Ishikawa (cell line): ENCODE data around the gene SEMA3D.

Experiments
- CEBPB ChIP-seq: IDR thresholded peaks from 2 replicates; pipeline ENCODE4 v1.6.1; 2012
- CREB1 ChIP-seq: IDR thresholded peaks from 2 replicates; pipeline ENCODE4 v1.6.1; 2012; ENCODE audit warnings: low read depth
- EGR1 ChIP-seq: IDR thresholded peaks from 2 replicates; pipeline ENCODE4 v1.6.1; 2012
- EP300 ChIP-seq: IDR thresholded peaks from 2 replicates; pipeline ENCODE4 v1.6.1; 2012; ENCODE audit warnings: borderline replicate concordance
- FOXM1 ChIP-seq: IDR thresholded peaks from 2 replicates; pipeline ENCODE4 v1.6.1; 2012; ENCODE audit warnings: low read depth, borderline replicate concordance
- NFIC ChIP-seq: IDR thresholded peaks from 2 replicates; pipeline ENCODE4 v1.6.1; 2012
- RAD21 ChIP-seq: IDR thresholded peaks from 2 replicates; pipeline ENCODE4 v1.6.1; 2012; ENCODE audit warnings: low read depth
- TAF1 ChIP-seq: IDR thresholded peaks from 2 replicates; pipeline ENCODE4 v1.6.1; 2012; ENCODE audit warnings: low read depth, mild to moderate bottlenecking
- TCF12 ChIP-seq: IDR thresholded peaks from 2 replicates; pipeline ENCODE4 v1.6.1; 2012; ENCODE audit warnings: low read depth
- TEAD4 ChIP-seq: IDR thresholded peaks from 2 replicates; pipeline ENCODE4 v1.6.1; 2012
- YY1 ChIP-seq: IDR thresholded peaks from 2 replicates; pipeline ENCODE4 v1.6.1; 2012; ENCODE audit warnings: low read depth
- ZBTB7A ChIP-seq: IDR thresholded peaks from 2 replicates; pipeline ENCODE4 v1.6.1; 2012; ENCODE audit warnings: low read depth
- TF ChIP-seq, protein P1 (sequence below): IDR thresholded peaks from 2 replicates; pipeline ENCODE4 v1.6.1; 2012
- TF ChIP-seq, protein P2 (sequence below): IDR thresholded peaks from 2 replicates; pipeline ENCODE4 v1.6.1; 2012; ENCODE audit warnings: low read depth, mild to moderate bottlenecking
- TF ChIP-seq, protein P3 (sequence below): IDR thresholded peaks from 2 replicates; pipeline ENCODE4 v1.6.1; 2012

SEMA3D gene

DNA sequence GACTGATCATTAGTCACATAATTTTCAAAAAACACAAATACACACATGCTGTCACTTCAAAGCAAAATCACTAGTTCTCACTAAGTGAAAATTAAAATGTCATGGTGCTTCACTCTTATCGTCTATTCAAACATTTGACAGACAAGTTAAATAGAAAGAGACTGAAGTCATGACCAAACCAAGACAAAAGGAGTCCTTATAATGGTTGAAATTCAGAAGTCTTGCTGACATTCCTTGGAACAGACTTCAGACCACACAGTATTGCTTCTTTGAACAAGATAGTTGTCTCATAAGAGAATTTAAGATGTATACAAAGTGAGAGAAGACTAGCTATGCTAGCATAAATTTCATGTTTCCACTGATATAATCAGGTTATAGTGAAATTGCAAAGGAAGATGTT is 119.5 kb downstream of the SEMA3D start:
- TF ChIP-seq CEBPB: no peak

DNA sequence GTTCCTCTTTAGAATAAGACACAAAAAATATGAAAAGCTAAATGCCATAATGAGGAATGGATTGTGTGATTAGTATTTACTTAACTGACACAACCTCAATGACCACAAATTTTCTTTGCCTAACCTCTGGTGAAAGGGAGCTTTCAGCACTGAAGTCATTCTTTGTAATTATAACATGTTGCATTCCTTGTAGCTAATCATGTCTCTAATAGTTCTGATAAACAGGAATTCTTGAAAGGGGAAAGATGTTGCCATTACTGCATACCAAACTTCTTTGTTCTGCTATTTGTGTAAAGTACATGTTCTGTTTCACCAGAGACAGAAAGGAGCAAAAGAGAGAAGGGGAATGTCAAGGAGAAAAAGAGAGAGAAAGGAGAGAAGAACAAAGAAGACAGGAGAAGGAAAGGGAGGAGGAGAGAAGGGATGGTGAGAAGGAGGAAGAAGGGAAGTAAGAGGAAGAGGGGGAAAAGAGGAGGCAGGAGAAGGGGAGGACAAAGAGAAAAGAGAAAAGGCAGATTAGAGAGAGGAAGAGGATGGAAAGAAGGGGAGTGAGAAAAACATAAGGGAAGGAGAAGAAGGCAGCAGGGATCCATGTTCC is 120.9 kb downstream of the SEMA3D start:
- no peak for TF ChIP-seq EGR1
- TF ChIP-seq, protein P1, sequence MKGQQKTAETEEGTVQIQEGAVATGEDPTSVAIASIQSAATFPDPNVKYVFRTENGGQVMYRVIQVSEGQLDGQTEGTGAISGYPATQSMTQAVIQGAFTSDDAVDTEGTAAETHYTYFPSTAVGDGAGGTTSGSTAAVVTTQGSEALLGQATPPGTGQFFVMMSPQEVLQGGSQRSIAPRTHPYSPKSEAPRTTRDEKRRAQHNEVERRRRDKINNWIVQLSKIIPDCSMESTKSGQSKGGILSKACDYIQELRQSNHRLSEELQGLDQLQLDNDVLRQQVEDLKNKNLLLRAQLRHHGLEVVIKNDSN: no peak
- no peak for TF ChIP-seq EP300
- TF ChIP-seq, protein P2, sequence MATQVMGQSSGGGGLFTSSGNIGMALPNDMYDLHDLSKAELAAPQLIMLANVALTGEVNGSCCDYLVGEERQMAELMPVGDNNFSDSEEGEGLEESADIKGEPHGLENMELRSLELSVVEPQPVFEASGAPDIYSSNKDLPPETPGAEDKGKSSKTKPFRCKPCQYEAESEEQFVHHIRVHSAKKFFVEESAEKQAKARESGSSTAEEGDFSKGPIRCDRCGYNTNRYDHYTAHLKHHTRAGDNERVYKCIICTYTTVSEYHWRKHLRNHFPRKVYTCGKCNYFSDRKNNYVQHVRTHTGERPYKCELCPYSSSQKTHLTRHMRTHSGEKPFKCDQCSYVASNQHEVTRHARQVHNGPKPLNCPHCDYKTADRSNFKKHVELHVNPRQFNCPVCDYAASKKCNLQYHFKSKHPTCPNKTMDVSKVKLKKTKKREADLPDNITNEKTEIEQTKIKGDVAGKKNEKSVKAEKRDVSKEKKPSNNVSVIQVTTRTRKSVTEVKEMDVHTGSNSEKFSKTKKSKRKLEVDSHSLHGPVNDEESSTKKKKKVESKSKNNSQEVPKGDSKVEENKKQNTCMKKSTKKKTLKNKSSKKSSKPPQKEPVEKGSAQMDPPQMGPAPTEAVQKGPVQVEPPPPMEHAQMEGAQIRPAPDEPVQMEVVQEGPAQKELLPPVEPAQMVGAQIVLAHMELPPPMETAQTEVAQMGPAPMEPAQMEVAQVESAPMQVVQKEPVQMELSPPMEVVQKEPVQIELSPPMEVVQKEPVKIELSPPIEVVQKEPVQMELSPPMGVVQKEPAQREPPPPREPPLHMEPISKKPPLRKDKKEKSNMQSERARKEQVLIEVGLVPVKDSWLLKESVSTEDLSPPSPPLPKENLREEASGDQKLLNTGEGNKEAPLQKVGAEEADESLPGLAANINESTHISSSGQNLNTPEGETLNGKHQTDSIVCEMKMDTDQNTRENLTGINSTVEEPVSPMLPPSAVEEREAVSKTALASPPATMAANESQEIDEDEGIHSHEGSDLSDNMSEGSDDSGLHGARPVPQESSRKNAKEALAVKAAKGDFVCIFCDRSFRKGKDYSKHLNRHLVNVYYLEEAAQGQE: no peak
- no peak for TF ChIP-seq FOXM1
- TF ChIP-seq TEAD4: no peak
- TF ChIP-seq RAD21: no peak
- TF ChIP-seq TCF12: no peak
- TF ChIP-seq NFIC: no peak
- TF ChIP-seq, protein P3, sequence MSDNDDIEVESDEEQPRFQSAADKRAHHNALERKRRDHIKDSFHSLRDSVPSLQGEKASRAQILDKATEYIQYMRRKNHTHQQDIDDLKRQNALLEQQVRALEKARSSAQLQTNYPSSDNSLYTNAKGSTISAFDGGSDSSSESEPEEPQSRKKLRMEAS: no peak
- no peak for TF ChIP-seq CREB1
- TF ChIP-seq TAF1: no peak
- no peak for TF ChIP-seq ZBTB7A
- no peak for TF ChIP-seq CEBPB
- TF ChIP-seq YY1: no peak

DNA sequence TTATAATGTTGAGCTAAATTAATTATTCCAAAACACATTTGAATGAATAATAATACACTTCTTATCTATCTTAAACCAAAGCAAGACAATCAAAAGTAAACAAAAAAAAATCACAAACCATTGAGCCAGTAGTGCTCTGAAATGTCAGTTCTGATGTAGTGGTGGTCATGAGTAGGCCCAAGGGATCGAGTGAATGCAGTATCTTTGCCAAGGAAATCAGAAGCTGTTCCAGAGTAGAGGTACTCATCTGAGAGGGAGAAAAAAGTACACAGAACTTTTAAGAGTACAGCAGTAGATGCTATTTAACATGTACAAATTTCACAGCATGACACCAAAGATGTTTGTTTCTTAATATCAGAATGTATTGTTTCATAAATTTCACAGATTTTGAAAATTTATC is 121.5 kb downstream of the SEMA3D start:
- TF ChIP-seq FOXM1 (no peak), EGR1 (no peak), TAF1 (no peak), TCF12 (no peak), ZBTB7A (no peak), EP300 (no peak)
- TF ChIP-seq, protein P1: no peak

DNA sequence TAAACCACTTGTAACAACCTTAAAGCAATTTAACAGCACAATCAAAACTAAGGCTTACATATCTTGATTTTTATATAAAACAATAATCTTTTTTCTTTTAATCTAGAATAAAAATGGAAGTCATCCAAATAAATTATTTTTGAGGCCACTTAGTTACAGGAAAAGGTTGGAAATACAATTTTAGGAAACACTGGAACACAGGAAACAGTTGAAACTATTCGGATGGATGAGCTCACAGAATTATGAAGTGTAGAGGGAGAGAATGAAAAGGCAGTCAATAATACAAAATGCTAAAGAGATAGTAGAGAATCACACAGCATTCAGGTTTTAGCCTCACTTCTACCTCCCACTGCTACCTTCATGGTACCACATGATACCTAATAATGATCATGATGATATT is 124.2 kb downstream of the SEMA3D start:
- TF ChIP-seq NFIC: no peak
- no peak for TF ChIP-seq CEBPB
- TF ChIP-seq EP300: no peak
- no peak for TF ChIP-seq FOXM1
- TF ChIP-seq ZBTB7A: no peak
- TF ChIP-seq, protein P2: no peak
- no peak for TF ChIP-seq TAF1
- TF ChIP-seq CREB1: no peak
- TF ChIP-seq, protein P1: no peak
- TF ChIP-seq, protein P3: no peak
- TF ChIP-seq TEAD4: no peak
- no peak for TF ChIP-seq RAD21
- TF ChIP-seq EGR1: no peak
- TF ChIP-seq YY1: no peak
- no peak for TF ChIP-seq TCF12

DNA sequence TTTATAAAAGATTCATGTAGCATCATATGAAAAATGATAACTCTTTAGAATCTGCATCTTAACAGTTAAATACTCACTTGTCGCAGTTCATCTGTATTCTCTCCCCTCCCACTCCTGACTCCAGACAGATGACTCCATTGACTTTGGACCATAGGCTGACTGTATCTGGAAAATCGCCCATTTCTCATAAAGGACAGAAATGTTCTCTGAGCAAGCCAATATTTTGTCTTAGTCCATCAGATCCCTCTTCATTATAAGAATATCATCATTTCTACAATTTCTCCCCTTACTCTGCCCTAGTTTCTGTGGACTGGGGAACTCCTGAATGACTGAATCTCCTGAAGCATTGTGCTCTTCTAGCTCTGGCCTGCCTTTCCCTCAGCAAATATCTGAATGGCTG is 125.4 kb downstream of the SEMA3D start:
- TF ChIP-seq NFIC (no peak), YY1 (no peak), FOXM1 (no peak), ZBTB7A (no peak), CEBPB (no peak), EP300 (no peak)
- TF ChIP-seq, protein P2: no peak
- TF ChIP-seq, protein P3: no peak
